Keratinocyte (primary cell): ENCODE data around the gene SCD5.

ENCODE experiments used
- EZH2 ChIP-seq: IDR thresholded peaks from one replicate; pipeline ENCODE4 v1.6.1; 2012; ENCODE audit warnings: inconsistent platforms, mild to moderate bottlenecking, low read length, moderate library complexity
- TF ChIP-seq, protein P1 (sequence below), 3 experiments: IDR thresholded peaks in 1 of 3; conservative IDR thresholded peaks in 1 of 3; optimal IDR thresholded peaks in 1 of 3; 2 replicates in 2 of 3; 3 replicates in 1 of 3; pipeline versions ENCODE3 to v1.5.1; 2011; ENCODE audit warnings: low read length in 3 of 3, mild to moderate bottlenecking in 3 of 3, moderate library complexity in 2 of 3, control low read depth in 1 of 3, inconsistent platforms in 1 of 3; ENCODE audit not compliant: insufficient read depth in 2 of 3; ENCODE audit errors: extremely low read depth in 1 of 3

DNA sequence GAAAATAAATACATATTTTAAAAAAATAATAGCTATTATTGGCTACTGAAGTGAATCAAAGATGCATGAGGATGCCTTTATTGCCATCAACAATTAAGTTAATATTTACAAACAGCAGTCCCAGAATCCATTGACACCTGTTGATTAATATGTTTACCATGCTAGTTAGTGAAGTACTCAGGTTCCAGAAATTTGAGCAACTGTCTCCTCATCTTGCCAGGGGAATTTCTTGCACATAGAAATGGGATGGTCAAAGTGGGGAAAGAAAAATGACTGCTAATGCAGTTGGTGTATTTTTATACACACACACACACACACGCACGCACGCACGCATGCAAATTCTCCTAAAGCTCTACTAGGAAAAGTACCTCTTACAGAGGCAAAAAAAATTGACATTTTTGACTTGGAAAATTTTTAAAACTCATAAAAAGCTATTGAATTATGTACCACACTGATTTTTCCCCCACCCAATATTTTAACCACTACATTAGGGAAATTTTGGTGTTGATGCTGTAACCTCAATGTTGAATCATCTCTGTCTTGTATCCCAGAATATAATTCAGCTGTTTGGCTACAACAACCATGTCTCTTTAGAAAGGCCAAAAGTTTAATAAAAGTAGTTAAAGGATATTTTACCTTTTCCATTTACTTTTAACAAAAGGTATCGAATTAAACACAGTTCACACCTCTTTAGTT lies 131.5 kb downstream of the SCD5 start:
- TF ChIP-seq, protein P1, sequence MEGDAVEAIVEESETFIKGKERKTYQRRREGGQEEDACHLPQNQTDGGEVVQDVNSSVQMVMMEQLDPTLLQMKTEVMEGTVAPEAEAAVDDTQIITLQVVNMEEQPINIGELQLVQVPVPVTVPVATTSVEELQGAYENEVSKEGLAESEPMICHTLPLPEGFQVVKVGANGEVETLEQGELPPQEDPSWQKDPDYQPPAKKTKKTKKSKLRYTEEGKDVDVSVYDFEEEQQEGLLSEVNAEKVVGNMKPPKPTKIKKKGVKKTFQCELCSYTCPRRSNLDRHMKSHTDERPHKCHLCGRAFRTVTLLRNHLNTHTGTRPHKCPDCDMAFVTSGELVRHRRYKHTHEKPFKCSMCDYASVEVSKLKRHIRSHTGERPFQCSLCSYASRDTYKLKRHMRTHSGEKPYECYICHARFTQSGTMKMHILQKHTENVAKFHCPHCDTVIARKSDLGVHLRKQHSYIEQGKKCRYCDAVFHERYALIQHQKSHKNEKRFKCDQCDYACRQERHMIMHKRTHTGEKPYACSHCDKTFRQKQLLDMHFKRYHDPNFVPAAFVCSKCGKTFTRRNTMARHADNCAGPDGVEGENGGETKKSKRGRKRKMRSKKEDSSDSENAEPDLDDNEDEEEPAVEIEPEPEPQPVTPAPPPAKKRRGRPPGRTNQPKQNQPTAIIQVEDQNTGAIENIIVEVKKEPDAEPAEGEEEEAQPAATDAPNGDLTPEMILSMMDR (optimal IDR thresholded peaks at IDR 0.05 in 1 of 3, IDR thresholded peaks at IDR 0.05 in 1 of 3, conservative IDR thresholded peaks at IDR 0.05 in 1 of 3; ENCODE audit: extremely low read depth in 1 of 3, insufficient read depth in 2 of 3, low read length in 3 of 3), result no peak
- TF ChIP-seq EZH2, result no peak
